GM19351 (cell line): ENCODE data around the gene CCDC117.
A peak's percentile ranks its signal among the peaks of the same experiment; 100 is the strongest.
"Not testable (repeated sequence)": the region's sequence is repeated elsewhere in the genome, so short reads cannot be mapped to it uniquely, and the experiment has no call there.

Experiments used
- ATAC-seq: cut with Tn5 transposase; IDR thresholded peaks from one replicate; pipeline ENCODE4 v1.9.1; 2021; ENCODE audit warnings: mild to moderate bottlenecking, moderate library complexity; ENCODE audit not compliant: unreplicated experiment

Gene CCDC117

GRCh38 chr22:28799606-28800307 is 27.3 kb downstream of the CCDC117 start:
- ATAC-seq, result peak; percentile 6

- ATAC-seq, result peak; percentile 85
These were observed 28.0 kb downstream of the CCDC117 start, which contains the start of gene XBP1 for GRCh38 chr22:28800308-28801041. Gene XBP1, minus strand, starts transcription at chr22:28800569.

GRCh38 chr22:28801845-28802594 is 29.5 kb downstream of the CCDC117 start:
- no peak for ATAC-seq

GRCh38 chr22:28802595-28803123 is 30.2 kb downstream of the CCDC117 start:
- no peak for ATAC-seq

- not testable (repeated sequence) for ATAC-seq
These were observed 32.9 kb downstream of the CCDC117 start for GRCh38 chr22:28805426-28805825.

- no peak for ATAC-seq
These were observed 36.3 kb downstream of the CCDC117 start for GRCh38 chr22:28808716-28809355.

- ATAC-seq, result no peak
These were observed 38.5 kb downstream of the CCDC117 start for GRCh38 chr22:28810821-28811491.

- ATAC-seq, result no peak
These were observed 40.0 kb downstream of the CCDC117 start for GRCh38 chr22:28812516-28812915.

GRCh38 chr22:28813772-28814518 is 41.5 kb downstream of the CCDC117 start:
- no peak for ATAC-seq

- no peak for ATAC-seq
These were observed 42.6 kb downstream of the CCDC117 start for GRCh38 chr22:28815111-28815510.

GRCh38 chr22:28815729-28816128 is 43.2 kb downstream of the CCDC117 start:
- ATAC-seq, result no peak

- ATAC-seq, result no peak
These were observed 44.6 kb downstream of the CCDC117 start for GRCh38 chr22:28817064-28817463.

GRCh38 chr22:28817919-28818859 is 45.7 kb downstream of the CCDC117 start:
- no peak for ATAC-seq

GRCh38 chr22:28819253-28820096 is 47.0 kb downstream of the CCDC117 start:
- ATAC-seq, result peak; percentile 64

- no peak for ATAC-seq
These were observed 48.4 kb downstream of the CCDC117 start for GRCh38 chr22:28820885-28821284.

- ATAC-seq, result no peak
These were observed 49.0 kb downstream of the CCDC117 start for GRCh38 chr22:28821452-28821851.

GRCh38 chr22:28822930-28823551 is 50.5 kb downstream of the CCDC117 start:
- ATAC-seq, result no peak
